Esophagus squamous epithelium (tissue), 4 donors: ENCODE results near the gene ANKRD60.
A peak's percentile ranks its signal among the peaks of the same experiment; 100 is the strongest.

Experiments
- POLR2A ChIP-seq, 4 donors: fragments of 450-650 bp; IDR thresholded peaks; one replicate each; pipeline ENCODE4 v1.6.1; 2017; ENCODE audit warnings: antibody characterized with exemption in 4 of 4, mild to moderate bottlenecking in 4 of 4, moderate library complexity in 3 of 4
- TF ChIP-seq, protein P1 (sequence below), 6 experiments: fragments of 450-650 bp in 4 of 6; fragments of 200-600 bp in 2 of 6; sonication (generic) in 2 of 6; IDR thresholded peaks; one replicate each; pipeline ENCODE4 v1.5.1; 2016 to 2019; ENCODE audit warnings: antibody characterized with exemption in 6 of 6, mild to moderate bottlenecking in 4 of 6, moderate library complexity in 4 of 6

DNA sequence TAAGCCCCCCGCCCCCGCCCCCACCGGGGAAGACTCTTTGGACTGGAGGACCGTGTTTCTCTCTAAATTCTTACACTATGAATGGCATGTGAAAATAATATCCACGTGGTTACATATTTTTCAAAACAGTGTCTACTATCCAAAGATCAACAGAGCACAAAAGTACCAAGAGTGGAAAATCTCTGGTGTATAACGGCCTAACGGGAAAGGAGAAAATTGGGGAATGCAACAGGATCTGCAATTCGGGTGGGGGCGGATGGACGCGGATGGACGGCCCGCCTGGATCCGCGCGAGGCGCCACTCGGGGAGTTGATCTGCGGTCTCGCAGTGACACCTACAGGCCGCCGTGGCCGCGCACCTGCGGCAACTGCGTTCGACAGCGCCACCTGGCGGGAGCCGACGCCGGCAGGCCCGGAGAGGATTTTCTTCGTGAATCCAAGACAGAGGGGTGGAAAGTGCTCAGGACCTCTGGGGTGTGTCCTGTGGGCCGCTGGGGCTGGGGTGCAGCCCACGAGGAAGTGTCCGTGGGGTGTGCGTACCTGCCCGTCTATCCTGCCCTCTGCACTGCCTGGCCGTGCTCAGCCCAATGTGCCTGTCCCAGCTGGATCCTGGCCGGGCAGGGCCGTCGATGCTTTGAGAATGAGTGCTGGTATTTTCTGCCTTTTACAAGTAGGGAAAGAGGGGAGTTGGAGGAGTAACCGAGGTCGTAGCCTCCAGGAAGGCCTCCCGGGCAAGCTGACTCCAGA is 18.6 kb downstream of the ANKRD60 start:
- TF ChIP-seq, protein P1, sequence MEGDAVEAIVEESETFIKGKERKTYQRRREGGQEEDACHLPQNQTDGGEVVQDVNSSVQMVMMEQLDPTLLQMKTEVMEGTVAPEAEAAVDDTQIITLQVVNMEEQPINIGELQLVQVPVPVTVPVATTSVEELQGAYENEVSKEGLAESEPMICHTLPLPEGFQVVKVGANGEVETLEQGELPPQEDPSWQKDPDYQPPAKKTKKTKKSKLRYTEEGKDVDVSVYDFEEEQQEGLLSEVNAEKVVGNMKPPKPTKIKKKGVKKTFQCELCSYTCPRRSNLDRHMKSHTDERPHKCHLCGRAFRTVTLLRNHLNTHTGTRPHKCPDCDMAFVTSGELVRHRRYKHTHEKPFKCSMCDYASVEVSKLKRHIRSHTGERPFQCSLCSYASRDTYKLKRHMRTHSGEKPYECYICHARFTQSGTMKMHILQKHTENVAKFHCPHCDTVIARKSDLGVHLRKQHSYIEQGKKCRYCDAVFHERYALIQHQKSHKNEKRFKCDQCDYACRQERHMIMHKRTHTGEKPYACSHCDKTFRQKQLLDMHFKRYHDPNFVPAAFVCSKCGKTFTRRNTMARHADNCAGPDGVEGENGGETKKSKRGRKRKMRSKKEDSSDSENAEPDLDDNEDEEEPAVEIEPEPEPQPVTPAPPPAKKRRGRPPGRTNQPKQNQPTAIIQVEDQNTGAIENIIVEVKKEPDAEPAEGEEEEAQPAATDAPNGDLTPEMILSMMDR (IDR thresholded peaks at IDR 0.05) = peak; percentile 99 to 100 (median 100)
- TF ChIP-seq POLR2A (IDR thresholded peaks at IDR 0.05) = no peak
